NCI-H510A treated with DMSO at 0.1 percent for 48 hours (cell line): ENCODE data around the gene LITAFD.

Experiments
- DNase-seq: peaks from one replicate; lab custom pipeline; 2025; lab: John Stamatoyannopoulos, UW

Gene LITAFD

GRCh38 chr16:8920645-8921346 lies 38.6 kb downstream of the LITAFD start:
- DNase-seq, result no peak

GRCh38 chr16:8921347-8921984 lies 39.3 kb downstream of the LITAFD start:
- no peak for DNase-seq

GRCh38 chr16:8923199-8923598 lies 41.0 kb downstream of the LITAFD start:
- DNase-seq, result no peak

GRCh38 chr16:8924214-8924613 lies 42.1 kb downstream of the LITAFD start:
- DNase-seq, result no peak

GRCh38 chr16:8925455-8925854 lies 43.3 kb downstream of the LITAFD start:
- DNase-seq, result no peak

- DNase-seq, result no peak
These were observed 44.7 kb downstream of the LITAFD start for GRCh38 chr16:8926827-8927226.

GRCh38 chr16:8928467-8928957 lies 46.4 kb downstream of the LITAFD start:
- no peak for DNase-seq

- peak; percentile 35 for DNase-seq
These were observed 47.1 kb downstream of the LITAFD start for GRCh38 chr16:8929086-8929748.

- DNase-seq, result no peak
These were observed 49.7 kb downstream of the LITAFD start for GRCh38 chr16:8931859-8932258.

- DNase-seq, result no peak
These were observed 52.5 kb downstream of the LITAFD start for GRCh38 chr16:8934601-8935000.
